Endothelial cell of umbilical vein (primary cell): ENCODE data around the gene NPM3. TPM values are rescaled to one million over a fixed set of nuclear protein-coding genes. Genes with fewer than 3 reads are reported as not detected.

ENCODE experiments used
- BruUV-seq: library from RNA; stranded (reverse); fragments of 400-500 nt; replicated peaks from 2 replicates; lab custom pipeline; 2021; lab: Mats Ljungman, UMichigan
- CTCF ChIA-PET: fragments of 300-600, 350-600 bp; sonication (Branson Sonifier 250); formaldehyde crosslinking; loops from one replicate; lab custom pipeline; 2021; ENCODE audit warnings: antibody characterized with exemption, inconsistent platforms; lab: Charles Lee
- POLR2A ChIA-PET: fragments of 300-600, 350-600 bp; sonication (Branson Sonifier 250); formaldehyde crosslinking; loops from one replicate; lab custom pipeline; 2021; ENCODE audit warnings: antibody characterized with exemption, inconsistent platforms; lab: Charles Lee
- DNase-seq: peaks from one replicate; pipeline ENCODE4 v3.0.0-alpha.2; 2011; ENCODE audit warnings: low read depth, low spot score
- FAIRE-seq: peaks from 2 replicates; lab custom pipeline; 2011; peaks lifted over from hg19 to GRCh38; lab: Jason Lieb, UNC
- H2AFZ ChIP-seq: 2 replicates; pipeline ENCODE4 v1.6.0; 2012; ENCODE audit warnings: low read depth, low read length, control low read depth, inconsistent platforms
- H3K27ac ChIP-seq: 2 replicates; pipeline ENCODE4 v1.5.1; 2011; ENCODE audit warnings: low read depth, mild to moderate bottlenecking, control low read depth, low read length, moderate library complexity; ENCODE audit not compliant: insufficient read depth
- H3K27me3 ChIP-seq, 2 experiments: 2 replicates each; pipeline versions ENCODE4 v1.6.0 to v1.6.1; 2011; ENCODE audit warnings: low read length in 2 of 2, mixed read lengths in 1 of 2; ENCODE audit not compliant: control insufficient read depth in 2 of 2, insufficient read depth in 2 of 2
- H3K36me3 ChIP-seq, 2 experiments: 2 replicates in 1 of 2; 3 replicates in 1 of 2; pipeline ENCODE4 v1.5.1; 2011; ENCODE audit warnings: low read length in 2 of 2, mild to moderate bottlenecking in 1 of 2, moderate library complexity in 1 of 2; ENCODE audit not compliant: control insufficient read depth in 2 of 2, insufficient read depth in 2 of 2; ENCODE audit errors: extremely low read depth in 1 of 2
- H3K4me1 ChIP-seq: 3 replicates; pipeline ENCODE4 v1.5.1; 2011; ENCODE audit warnings: mild to moderate bottlenecking, low read length; ENCODE audit not compliant: control insufficient read depth, insufficient read depth; ENCODE audit errors: extremely low read depth
- H3K4me2 ChIP-seq: 2 replicates; pipeline ENCODE4 v1.6.1; 2011; ENCODE audit warnings: low read length, control low read depth, mixed read lengths; ENCODE audit not compliant: insufficient read depth
- H3K4me3 ChIP-seq, 3 experiments: fragments of 200-600 bp in 1 of 3; sonication (generic), shearing (Covaris generic) in 1 of 3; replicated peaks in 1 of 3; 2 replicates each; pipeline ENCODE4 v1.5.1; 2011 to 2016; ENCODE audit warnings: control low read depth in 3 of 3, low read length in 3 of 3, mild to moderate bottlenecking in 2 of 3, inconsistent platforms in 1 of 3, low read depth in 1 of 3, moderate library complexity in 1 of 3; ENCODE audit not compliant: insufficient read depth in 1 of 3
- H3K79me2 ChIP-seq: 2 replicates; pipeline ENCODE4 v1.6.0; 2012; ENCODE audit warnings: low read length, inconsistent platforms; ENCODE audit not compliant: control insufficient read depth, insufficient read depth
- H3K9ac ChIP-seq: replicated peaks from 2 replicates; pipeline ENCODE3; 2011; ENCODE audit warnings: low read length, control low read depth; ENCODE audit not compliant: insufficient read depth; ENCODE audit errors: extremely low read depth
- H3K9me1 ChIP-seq: replicated peaks from 3 replicates; pipeline ENCODE4 v1.6.0; 2011; ENCODE audit warnings: mild to moderate bottlenecking, low read length; ENCODE audit not compliant: control insufficient read depth, insufficient read depth; ENCODE audit errors: extremely low read depth
- H3K9me3 ChIP-seq: replicated peaks from 2 replicates; pipeline ENCODE4 v1.5.1; 2012; ENCODE audit warnings: low read length, inconsistent platforms; ENCODE audit not compliant: control insufficient read depth, insufficient read depth
- H4K20me1 ChIP-seq: replicated peaks from 2 replicates; pipeline ENCODE3; 2011; ENCODE audit warnings: mild to moderate bottlenecking, low read length; ENCODE audit not compliant: control insufficient read depth, insufficient read depth; ENCODE audit errors: extremely low read depth
- EZH2 ChIP-seq: IDR thresholded peaks from 2 replicates; pipeline ENCODE4 v1.6.1; 2012; ENCODE audit warnings: borderline replicate concordance, low read depth, mild to moderate bottlenecking, moderate library complexity, low read length, inconsistent platforms; ENCODE audit not compliant: severe bottlenecking
- FOS ChIP-seq: IDR thresholded peaks from 2 replicates; pipeline ENCODE4 v1.6.1; 2011; ENCODE audit warnings: mild to moderate bottlenecking, low read length, moderate library complexity, borderline replicate concordance; ENCODE audit not compliant: insufficient read depth
- GATA2 ChIP-seq: IDR thresholded peaks from 2 replicates; pipeline ENCODE4 v1.7.0; 2011; ENCODE audit warnings: low read depth, mild to moderate bottlenecking, moderate library complexity, mixed read lengths, low read length; ENCODE audit not compliant: insufficient read length, insufficient read depth
- JUN ChIP-seq: IDR thresholded peaks from 2 replicates; pipeline ENCODE4 v1.6.1; 2011; ENCODE audit warnings: borderline replicate concordance, low read depth; ENCODE audit not compliant: insufficient read length, insufficient read depth
- MYC ChIP-seq: IDR thresholded peaks from one replicate; pipeline ENCODE4 v1.6.1; 2011; ENCODE audit warnings: mild to moderate bottlenecking, low read depth, low read length
- POLR2A ChIP-seq: IDR thresholded peaks from 2 replicates; pipeline ENCODE4 v1.6.1; 2012; ENCODE audit warnings: low read depth, mild to moderate bottlenecking, control low read depth, low read length
- POLR2AphosphoS5 ChIP-seq: IDR thresholded peaks from 2 replicates; pipeline ENCODE4 v1.6.1; 2012; ENCODE audit warnings: low read depth, mild to moderate bottlenecking, control low read depth, low read length, moderate library complexity; ENCODE audit not compliant: insufficient read depth
- dilution Hi-C: fragments of 300-500 bp; cut with MboI; formaldehyde crosslinking; loops from one replicate; pipeline ENCODE4 v1.15.0; 2019; ENCODE audit warnings: low sequenced_read_pairs; ENCODE audit not compliant: extremely low pct_ligation_motif_present
- intact Hi-C: fragments of 100-400 bp; cut with micrococcal nuclease; formaldehyde crosslinking; loops from one replicate; pipeline ENCODE4 v1.10.0; 2022
- polyA plus RNA-seq, 4 experiments: library from polyadenylated mRNA; depleted of rRNA in 3 of 4; stranded (reverse) in 3 of 4; unstranded in 1 of 4; fragments of >200 nt; gene quantifications; 2 replicates each; pipeline versions ENCODE4 v1.2.1 to v1.2.3, GENCODE V29; 2011 to 2012; ENCODE audit warnings: missing spikeins in 1 of 4
- total RNA-seq: library from RNA; stranded (reverse); gene quantifications from 2 replicates; pipeline ENCODE4 v1.2.3, GENCODE V29; 2021
- TF ChIP-seq, protein P1 (sequence below), 2 donors: IDR thresholded peaks; 1 replicate in 1 of 2; 2 replicates in 1 of 2; pipeline ENCODE4 v1.5.1; 2011; ENCODE audit warnings: low read length in 2 of 2, mild to moderate bottlenecking in 2 of 2, moderate library complexity in 2 of 2, control low read depth in 1 of 2, inconsistent platforms in 1 of 2, low read depth in 1 of 2; ENCODE audit not compliant: insufficient read depth in 1 of 2; ENCODE audit errors: extremely low read depth in 1 of 2
- TF ChIP-seq, protein P2 (sequence below): IDR thresholded peaks from 2 replicates; pipeline ENCODE4 v1.6.1; 2011; ENCODE audit not compliant: insufficient read depth, insufficient read length

Gene NPM3
- total and polyA plus RNA-seq, 2 donors (not counting 3 experiments of a cell fraction or from before 2014, with no cell fraction given), result 55.4 to 71.3 TPM

DNA sequence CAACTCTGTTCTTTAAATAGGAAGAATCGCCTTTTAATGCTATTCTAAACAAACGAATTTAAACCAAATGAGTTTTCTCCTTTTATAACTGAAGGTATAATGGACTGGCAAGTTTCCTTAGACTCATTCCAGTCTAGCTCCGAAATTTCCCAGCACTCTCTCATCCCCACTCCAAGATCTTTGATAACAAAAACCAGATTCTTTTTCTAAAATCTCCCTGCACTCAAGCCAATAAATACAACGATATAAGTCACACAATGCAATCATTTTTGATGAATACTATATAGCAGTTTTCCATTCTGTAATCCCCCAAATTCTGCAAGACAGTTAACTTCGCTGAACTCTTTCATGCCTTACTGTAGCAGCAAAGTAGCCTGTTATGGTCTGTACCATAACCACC lies 33.1 kb upstream of the NPM3 start:
- Histone ChIP-seq H3K36me3 (peaks cover 5 to 6% of the 10 kb centered on the region in 2 experiments), H3K4me2 (peak overlapping the region; percentile 90), H3K9ac (peak overlapping the region; percentile 91), H3K27me3 (no peaks in the 10 kb centered on the region), H3K27ac (peak overlapping the region; percentile 35), H3K9me1 (no peaks in the 10 kb centered on the region), H3K9me3 (no peaks in the 10 kb centered on the region), H4K20me1 (peaks cover 29% of the 10 kb centered on the region), H3K4me1 (peaks cover 19% of the 10 kb centered on the region), H3K79me2 (peaks cover 68% of the 10 kb centered on the region), H3K4me3 (peak overlapping the region; percentile 82 to 99 (median 90)), H2AFZ (no peak overlapping the region)
- TF ChIP-seq JUN (no peak), GATA2 (no peak), POLR2A (no peak), MYC (no peak), POLR2AphosphoS5 (no peak), FOS (no peak), EZH2 (no peak)
- TF ChIP-seq, protein P1, sequence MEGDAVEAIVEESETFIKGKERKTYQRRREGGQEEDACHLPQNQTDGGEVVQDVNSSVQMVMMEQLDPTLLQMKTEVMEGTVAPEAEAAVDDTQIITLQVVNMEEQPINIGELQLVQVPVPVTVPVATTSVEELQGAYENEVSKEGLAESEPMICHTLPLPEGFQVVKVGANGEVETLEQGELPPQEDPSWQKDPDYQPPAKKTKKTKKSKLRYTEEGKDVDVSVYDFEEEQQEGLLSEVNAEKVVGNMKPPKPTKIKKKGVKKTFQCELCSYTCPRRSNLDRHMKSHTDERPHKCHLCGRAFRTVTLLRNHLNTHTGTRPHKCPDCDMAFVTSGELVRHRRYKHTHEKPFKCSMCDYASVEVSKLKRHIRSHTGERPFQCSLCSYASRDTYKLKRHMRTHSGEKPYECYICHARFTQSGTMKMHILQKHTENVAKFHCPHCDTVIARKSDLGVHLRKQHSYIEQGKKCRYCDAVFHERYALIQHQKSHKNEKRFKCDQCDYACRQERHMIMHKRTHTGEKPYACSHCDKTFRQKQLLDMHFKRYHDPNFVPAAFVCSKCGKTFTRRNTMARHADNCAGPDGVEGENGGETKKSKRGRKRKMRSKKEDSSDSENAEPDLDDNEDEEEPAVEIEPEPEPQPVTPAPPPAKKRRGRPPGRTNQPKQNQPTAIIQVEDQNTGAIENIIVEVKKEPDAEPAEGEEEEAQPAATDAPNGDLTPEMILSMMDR (IDR thresholded peaks at IDR 0.05; ENCODE audit: extremely low read depth in 1 of 2, insufficient read depth in 1 of 2, low read depth in 1 of 2, low read length in 2 of 2), result no peak
- TF ChIP-seq, protein P2, sequence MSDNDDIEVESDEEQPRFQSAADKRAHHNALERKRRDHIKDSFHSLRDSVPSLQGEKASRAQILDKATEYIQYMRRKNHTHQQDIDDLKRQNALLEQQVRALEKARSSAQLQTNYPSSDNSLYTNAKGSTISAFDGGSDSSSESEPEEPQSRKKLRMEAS, result no peak
- ChIA-PET POLR2A (no interaction called here), CTCF (interaction anchor here (0.7 to 5.4 kb wide), 5 partner anchors 19 to 257 kb away, joined by 3 to 39 read pairs (median 5); no protein-coding TSS in a partner anchor)
- no peak for FAIRE-seq
- no peak for DNase-seq
- intact Hi-C loops (loop anchor here (5.0 kb wide), 1 partner anchor 34 kb away; the partner anchor contains the start of gene NPM3), dilution Hi-C loops (no loop called here)
- no TSS peak for BruUV-seq
